NCI-H1694 treated with DMSO at 0.1 percent for 48 hours (cell line): Measurements from ENCODE around the gene ABLIM1.

Experiments used
- DNase-seq: peaks from one replicate; lab custom pipeline; 2025; lab: John Stamatoyannopoulos, UW

ABLIM1 gene

DNA sequence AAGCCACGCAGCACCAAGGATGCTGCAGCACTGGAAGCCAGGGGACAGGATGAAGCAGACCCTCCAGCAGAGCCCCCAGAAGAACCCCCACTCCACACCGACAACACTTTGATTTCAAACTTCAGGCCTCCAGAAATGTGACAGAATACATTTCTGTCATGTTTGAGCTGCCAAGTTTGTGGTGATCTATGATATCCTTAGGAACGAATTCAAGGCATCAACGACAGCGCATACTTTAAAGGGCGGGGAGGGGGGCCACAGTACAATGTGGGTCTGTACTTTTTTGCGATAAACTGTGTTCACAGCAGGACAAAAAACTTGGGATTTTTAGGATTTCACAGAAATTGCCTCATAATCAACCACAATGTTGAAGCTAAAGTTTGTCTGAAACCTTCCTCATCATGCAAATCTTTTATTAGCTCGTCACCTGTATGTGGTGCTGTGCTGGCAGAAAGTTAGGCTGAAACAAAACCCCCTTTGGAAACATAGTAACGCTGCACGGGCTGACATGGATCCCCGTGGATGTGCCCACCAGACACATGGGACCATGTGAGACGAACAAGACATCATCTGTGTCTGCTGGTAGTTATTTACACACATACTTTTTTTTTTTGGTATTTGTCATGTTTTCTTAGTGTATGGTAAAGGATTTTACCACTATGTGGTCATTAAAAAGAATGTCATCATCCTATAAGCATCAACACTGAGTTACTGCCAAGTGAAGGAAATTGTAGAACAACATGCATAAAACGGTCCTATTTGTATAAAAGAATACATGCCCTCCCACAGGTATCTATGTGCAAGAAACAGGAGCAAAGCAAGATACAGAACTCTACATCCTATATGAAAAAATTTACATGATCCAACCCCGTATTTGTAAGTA lies 140.5 kb downstream of the ABLIM1 start:
- no peak for DNase-seq

DNA sequence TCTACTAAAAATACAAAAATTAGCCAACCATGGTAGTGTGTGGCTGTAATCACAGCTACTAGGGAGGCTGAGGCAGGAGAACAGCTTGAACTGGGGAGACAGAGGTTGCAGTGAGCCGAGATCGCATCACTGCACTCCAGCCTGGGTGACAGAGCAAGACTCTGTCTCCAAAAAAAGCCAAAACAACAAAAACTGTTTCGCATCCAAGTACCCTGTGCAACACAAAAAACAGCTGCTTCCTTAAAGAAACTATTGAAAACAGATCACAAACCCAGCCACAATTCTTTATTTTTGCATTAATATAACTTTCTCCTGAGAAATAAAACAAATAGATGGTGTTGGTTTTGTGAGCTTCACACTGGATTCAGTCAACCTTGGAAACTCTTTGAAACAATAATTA lies 141.7 kb downstream of the ABLIM1 start:
- DNase-seq: no peak

DNA sequence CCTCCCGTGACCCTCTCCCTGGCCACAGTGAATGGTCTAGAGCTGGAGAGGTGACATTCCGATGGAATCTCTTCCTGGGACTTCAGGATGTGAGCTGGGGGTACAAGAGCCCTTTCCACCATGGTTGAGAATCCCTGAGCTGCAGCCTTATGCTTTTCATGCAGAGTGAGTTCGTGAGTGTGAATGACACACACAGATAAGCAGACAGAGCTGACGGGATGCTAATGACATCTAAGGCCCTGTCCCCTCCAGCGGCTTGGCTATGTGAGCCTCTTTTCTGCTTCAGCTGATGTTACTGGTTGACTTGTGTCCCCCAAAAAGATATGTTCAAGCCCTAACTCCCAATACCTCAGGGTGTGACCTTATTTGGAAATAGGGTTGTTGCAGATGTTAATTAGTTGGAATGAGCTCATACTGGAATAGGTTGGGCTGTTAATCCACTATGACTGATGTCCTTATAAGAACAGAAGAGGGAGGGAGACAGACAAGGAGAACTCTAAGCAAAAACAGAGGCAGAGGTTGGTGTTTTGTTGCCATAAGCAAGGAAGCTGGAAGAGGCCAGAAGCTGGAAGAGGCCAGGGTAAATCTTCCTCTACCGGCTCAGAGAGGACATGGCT lies 142.7 kb downstream of the ABLIM1 start:
- DNase-seq: no peak

DNA sequence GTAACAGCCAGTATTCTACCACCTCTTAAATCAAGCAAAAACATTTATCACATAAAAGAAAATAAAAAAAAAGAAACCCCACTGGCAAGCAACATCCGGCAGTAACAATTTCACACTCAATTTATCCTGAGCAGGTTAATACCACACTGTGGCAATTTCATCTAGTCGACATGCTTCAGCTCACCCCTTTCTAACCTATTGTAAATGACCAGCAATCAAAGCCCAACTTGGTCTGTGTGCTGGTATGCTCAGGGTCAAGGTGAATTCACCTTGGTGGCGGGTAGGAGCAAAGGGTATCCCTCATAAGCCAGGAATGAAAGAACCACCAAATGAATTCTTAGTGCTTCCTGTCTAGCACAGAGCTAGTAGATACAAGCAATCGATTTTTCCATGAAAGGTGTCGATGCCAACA lies 144.7 kb downstream of the ABLIM1 start:
- DNase-seq: no peak

DNA sequence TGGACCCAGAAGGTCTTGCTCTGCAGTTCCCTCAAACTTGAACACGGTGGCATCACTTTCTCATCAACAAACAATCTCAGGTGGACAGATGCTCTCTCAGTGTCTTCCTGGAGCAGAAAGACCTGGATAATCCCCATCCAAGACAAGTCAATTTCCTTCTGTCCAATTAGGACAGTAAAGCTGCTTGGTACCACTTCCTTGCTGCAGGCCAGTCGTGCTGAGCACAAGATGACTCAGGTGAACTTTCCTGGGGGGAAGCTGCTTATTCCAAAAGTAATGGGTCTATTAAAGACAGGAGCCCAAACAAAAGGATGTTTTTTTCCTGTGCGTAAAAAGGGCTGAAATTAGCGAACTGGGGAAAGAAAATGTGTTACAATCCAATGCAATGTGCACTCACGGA lies 146.2 kb downstream of the ABLIM1 start:
- no peak for DNase-seq

DNA sequence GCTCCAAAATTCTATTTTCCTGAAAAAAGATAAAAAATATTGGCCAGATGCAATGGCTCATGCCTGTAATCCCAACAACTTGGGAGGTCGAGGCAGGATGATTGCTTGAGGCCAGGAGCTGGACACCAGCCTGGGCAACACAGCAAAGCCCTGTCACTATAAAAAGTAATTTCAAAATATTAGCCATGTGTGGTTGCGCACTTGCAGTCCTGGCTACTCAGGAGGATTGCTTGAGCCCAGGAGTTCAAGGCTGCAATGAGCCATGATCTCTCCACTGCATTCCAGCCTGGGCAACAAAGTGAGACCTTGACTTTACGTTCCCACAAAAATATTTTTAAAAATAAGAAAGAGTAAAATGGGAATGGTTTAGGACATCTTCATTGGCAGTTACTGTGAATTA lies 149.7 kb downstream of the ABLIM1 start:
- no peak for DNase-seq

DNA sequence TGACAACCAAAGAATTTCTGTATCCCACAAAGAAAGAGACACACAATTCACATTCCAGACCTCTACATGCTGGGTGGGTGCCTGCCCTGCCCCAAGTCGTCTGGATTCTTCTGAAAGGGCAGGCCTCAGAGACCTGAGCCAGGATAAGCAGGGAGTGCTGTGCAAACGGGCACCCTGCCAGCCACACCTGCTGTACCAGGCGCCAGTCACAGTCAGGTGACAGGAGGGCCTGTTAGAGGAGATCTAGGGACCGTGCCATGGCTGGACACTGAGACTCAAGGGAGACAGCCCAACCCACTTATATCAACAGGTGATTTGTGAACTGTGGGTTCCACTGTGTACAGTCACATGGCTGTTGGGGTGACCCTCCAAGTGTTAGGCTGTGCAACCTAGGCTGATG lies 150.6 kb downstream of the ABLIM1 start:
- no peak for DNase-seq

DNA sequence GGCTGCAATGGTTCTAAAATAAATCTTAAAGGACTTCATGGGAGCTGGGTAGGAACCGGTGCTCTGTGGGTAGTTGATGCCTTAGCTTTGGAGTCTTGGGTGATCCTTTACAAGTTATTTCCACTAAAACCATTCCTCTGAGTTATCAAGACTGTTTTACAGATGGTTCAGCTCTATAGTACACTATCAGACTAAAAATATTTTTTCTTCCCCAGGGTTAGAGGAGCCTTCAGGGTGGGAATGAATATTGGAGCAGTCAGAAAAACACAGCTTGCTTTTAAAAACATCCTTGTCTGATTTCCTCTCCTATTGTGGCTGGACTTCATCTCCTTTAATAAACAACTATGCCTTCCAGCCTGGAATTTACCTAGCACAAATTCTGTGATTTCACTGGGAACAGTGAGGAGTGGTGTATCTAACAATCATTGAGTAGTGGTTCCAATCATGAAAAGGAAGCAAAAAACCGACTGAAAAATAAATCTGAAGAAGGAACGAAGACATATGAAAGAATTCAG lies 151.1 kb downstream of the ABLIM1 start:
- DNase-seq: no peak

DNA sequence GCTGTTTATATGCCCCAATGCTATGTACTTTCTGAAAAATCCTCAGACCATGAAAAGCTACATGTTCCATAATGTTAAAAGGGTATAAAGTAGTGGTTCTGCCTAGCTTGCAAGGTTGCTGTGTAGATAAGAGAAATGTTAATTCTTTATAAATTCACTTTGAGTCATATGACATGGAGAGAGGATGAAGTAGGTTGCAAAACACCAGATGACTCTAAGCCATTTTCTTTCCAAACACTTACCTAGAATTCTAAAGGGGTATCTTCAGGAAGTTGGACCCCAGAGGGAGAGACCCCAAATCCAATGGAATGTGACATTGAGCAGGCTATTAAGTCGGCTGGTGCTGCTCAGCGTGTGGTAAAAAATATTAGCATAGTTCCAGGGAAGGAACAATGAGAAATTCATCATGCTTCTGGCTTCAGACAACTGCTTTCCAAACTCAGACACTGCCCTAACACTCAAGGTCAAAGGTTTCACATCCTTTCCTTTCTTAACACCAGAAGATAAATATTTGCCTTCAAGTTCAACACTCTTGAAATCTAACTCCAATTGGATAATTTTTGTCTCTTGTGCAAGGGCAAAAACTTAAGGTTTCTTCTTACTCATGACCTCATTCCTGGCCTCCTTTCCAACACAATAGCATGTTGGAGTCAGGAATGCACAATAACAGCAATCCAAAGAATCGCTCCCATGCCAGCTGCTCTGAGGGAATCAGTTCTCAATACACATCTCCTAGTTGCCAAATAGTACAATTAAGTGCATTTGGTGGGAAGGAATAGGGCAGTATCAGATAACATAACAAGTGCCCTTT lies 153.1 kb downstream of the ABLIM1 start:
- DNase-seq: no peak

DNA sequence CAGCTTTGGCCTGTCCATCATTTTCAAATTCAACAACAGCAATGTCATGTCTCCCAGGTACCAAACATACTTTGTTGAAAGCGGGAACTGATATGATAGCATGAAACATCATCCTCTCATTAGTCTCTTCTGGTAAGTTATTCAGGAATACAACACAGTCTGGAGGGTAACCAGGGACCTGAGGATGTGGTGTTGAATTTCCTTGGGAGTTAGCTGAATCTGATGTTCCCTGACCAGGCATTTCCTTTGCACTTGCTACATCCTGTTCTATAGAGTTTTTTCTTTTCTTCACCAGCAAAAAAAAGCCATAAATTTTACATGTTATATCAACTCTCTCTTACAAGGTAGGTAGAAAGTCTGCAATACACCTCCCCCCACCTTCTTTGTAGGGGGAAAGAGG lies 156.0 kb downstream of the ABLIM1 start:
- no peak for DNase-seq

DNA sequence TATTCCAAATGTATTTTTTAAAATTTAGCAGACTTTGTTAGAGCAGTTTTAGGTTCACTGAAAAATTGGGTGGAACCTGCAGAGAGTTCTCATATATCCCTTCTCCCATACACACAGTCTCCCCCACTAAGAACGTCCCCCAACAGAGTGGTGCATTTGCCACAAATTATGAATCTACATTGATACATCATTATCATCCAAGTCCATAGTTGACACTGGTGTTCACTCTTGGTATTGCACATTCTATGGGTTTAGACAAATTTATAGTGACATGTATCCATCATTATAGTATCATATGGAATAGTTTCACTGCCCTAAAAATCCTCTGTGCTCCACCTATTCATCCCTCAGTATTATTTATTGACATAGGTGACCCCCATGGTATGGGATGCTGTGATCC lies 156.4 kb downstream of the ABLIM1 start:
- DNase-seq: no peak

DNA sequence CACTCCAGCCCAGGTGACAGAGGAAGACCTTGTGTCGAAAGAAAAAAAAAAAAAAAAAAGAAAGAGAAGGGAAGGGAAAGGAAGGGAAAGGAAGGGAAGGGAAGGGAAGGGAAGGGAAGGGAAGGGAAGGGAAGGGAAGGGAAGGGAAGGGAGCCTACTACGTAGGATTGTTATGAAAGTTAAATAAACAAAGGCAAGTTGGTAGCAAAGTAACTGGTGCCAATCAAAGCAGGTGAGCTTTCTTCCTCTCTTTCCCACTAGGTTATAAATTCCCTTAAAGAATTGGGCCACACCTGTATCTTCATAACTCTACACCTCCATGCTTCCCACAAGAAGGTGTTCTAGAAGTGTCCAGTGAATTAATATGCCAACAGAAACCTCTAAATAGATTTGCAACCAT lies 157.4 kb downstream of the ABLIM1 start:
- DNase-seq: no peak

DNA sequence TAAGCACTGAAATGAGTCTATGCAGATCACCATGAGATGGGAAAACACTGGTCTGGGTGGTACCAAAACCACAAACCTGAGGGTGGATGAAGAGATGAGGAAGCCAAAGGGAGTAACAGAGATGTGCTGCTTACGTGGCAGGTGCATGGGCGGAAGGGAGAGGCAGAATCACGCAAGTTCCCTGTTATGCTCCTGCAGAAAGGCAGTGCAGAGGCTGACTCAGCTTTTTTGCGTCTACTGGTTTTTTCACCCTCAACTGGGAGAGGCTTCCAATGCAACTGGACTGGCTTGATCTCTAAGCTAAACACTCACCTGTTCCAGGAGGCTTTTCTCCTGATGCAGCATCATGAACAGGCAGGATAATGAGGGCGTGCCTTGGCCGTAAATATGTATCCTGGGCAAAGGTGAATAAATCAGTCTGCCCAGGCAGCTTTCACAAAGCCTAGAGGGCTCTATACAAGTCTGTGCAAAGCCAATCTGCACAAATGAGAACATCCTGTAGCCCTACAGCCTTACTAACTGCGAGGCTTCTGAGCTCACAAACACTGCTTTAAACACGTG lies 158.4 kb downstream of the ABLIM1 start:
- no peak for DNase-seq

DNA sequence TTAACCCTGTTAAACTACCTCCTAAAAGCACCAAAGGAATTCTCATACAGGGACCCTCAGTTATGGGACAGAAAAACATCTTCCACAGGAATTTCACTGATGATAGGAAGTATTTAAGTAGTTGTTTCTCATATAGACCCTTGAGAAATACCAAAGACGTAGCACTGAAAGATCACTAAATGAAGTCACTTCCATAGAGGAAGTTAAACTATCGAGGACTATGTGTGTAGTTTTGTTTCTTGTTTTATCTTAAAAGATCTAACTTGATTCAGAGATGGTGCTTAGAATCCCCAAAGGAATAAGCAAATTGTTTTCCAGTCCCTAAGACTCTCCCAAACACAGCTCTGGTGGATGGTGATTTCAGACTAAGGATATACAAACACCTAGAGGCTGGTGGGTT lies 159.0 kb downstream of the ABLIM1 start:
- DNase-seq: no peak

DNA sequence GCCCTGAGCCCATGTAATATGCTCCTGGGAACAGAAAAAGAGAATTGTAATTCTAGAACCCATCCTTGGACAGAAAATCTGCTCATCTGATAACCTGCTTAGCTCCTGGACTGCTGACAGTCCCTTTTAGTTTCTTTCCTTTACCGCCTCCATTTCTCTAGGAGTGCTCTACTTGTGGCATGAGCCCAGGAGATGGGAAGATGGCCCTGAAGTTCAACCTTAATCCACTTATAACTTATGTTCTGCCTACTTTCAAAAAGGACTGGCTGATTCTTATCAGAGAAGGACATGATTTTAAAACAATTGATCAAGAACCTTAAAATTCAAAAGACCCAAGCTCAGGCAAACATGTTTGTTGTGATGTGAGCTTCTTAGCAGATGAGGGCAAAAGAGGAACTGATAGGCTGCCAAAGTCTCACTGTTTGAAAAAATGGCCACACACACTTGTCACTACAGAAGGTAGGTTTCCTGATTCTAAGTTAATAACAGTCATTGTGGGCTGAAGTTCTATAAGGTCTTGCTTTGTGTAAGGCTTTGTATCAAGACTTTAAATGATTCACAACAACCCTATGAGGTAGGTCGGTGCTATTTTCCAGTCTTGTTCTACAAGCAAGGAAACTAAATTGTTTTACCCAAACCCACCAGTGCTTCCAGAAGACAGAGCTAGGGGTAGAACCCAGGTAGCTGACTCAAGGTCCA lies 159.5 kb downstream of the ABLIM1 start:
- no peak for DNase-seq

DNA sequence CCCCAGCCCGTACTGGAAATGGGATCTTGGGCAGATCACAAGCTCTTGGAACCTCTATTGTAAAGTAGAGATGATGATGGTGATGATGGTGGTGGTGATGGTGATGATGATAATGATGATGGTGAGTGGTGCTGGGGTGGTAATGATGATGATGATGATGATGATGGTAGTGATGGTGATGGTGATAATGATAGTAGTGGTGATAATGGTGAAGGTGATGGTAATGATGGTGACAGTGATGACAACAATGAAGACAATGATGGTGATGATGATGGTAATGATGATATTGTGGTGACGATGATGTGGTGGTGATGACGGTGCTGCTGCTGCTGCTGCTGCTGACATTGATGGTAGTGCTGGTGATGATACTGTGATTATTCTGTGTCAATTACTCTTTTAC lies 162.8 kb downstream of the ABLIM1 start:
- DNase-seq: no peak

DNA sequence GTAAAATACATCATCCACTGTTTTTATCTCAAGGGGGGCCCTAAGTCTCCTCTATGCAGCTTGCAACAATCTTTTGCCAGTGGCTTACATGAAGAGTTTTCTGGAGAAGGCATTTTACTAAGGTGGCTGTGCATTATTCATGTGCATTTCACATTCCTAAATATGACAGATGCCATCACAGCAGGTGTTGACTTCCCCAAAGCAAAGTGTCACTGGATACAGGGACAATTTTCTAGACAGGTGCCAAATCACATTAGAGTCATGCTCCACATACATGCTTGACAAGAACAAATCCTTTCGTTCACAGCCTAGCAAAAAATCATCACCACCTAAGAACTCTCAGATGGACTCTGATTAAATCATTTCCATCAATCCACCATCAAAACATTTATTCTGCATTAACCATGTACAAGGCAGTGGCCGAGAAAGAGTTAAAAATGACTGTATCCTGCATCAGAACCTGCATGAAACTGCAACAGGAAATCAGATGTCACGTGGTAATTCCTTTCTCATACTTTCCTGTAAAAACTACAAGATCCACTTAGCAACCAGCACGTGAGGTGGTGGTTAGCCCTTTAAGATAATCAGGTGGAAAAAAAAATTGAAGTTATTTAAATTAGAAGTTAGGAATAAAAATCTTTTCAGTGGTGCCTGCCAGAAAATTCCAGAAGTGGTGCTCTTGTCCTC lies 165.6 kb downstream of the ABLIM1 start:
- peak; percentile 16 for DNase-seq

DNA sequence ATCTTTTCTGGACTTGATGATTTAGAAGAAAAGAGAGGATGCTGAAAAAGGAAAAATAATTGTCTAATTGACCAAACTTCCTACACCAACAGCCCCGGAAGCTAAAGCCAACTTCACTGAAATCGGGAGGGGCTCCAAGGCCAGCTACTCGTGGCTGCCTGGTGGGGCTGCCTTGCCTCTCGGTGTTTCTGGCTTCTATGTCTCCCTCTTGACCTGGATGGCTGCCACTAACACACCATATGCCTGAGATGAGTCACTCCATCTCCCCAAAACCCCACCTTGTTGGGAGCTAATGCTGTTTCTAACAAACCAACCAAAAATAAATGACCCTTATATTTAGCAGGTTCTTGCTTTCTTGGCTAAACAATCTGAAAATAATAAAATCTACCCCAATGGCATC lies 166.1 kb downstream of the ABLIM1 start:
- DNase-seq: peak; percentile 11

DNA sequence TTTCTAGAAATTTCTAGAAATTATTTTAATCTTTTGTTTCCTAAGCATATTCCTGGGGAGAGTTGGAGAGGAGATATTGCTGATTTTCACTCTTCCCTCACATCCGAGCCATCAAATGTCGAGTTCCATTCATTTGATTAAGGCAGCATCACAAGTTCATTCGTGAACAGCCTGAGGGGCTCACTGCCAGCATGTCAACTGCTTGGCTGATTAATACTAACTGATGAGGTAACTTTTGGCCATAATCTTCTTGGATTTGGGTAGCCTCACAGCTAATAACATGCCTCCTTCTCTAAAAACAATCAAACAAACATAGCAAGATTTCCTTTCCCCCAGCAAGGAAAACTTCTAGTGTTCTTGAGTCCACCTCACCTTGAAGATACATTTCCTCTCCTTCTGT lies 166.7 kb downstream of the ABLIM1 start:
- DNase-seq: no peak

DNA sequence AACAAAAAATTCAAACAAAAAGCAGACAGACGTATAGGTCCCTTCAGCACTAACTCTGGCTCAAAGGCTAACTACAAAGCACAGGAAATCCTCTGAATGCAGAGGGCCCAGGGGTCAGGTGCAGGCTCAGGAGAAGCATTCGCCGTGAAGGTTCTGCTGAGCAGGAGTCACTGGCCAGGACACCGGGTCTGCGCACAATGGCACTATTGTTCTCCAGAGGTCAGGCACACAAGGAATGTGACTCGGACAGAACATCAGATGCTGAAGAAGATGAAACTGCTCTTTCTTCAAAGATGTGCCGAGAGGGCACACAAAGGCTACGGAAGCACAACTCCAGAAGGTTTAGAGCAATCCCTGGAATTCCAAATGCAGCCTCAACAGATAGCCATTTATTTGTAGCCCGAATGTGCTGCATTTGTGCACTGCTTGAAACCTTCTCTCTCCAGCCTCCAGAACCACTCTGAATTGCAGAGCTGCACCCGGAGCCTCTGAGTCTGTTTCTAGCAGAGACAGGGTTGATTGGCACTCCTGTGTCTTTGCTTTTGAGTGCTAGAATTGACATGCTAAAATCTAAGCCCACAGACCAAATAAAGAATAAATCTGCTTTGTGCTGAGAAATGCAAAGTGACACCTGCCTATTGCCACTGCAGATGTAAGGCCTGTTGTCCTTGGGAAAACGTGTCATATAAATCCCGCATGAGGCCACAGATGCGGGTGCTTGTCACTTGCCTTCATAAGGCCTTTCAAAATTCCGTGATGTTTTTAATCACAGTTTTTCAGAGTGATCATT lies 168.4 kb downstream of the ABLIM1 start:
- no peak for DNase-seq
